GM23338 (cell line): ENCODE data around the gene TMEM212. TPM values are rescaled to one million over a fixed set of nuclear protein-coding genes. Genes with fewer than 3 reads are reported as not detected.

ENCODE experiments used
- ATAC-seq: fragments of 200-7000 bp; cut with Tn5 transposase; 3 replicates; pipeline ENCODE4 v1.9.1; 2020
- DNase-seq: peaks from one replicate; pipeline ENCODE4 v3.0.0-alpha.2; 2015; ENCODE audit warnings: low spot score
- H2AFZ ChIP-seq: fragments of 200-600 bp; sonication (generic); 2 replicates; pipeline ENCODE4 v1.8.0; 2016; ENCODE audit warnings: antibody characterized with exemption, mild to moderate bottlenecking, moderate library complexity
- H3F3A ChIP-seq: fragments of 200-600 bp; sonication (generic); replicated peaks from 2 replicates; pipeline ENCODE4 v1.8.0; 2017; ENCODE audit warnings: antibody characterized with exemption, mixed run types, low read depth
- H3K27ac ChIP-seq: fragments of 200-600 bp; sonication (generic); 2 replicates; pipeline ENCODE4 v1.6.1; 2016; ENCODE audit warnings: low read depth
- H3K27me3 ChIP-seq: fragments of 200-600 bp; sonication (generic); 2 replicates; pipeline ENCODE4 v1.8.0; 2016; ENCODE audit warnings: mild to moderate bottlenecking, mixed run types, moderate library complexity; ENCODE audit not compliant: insufficient read depth
- H3K36me3 ChIP-seq: fragments of 200-600 bp; sonication (generic); 2 replicates; pipeline ENCODE4 v1.8.0; 2016; ENCODE audit warnings: mild to moderate bottlenecking; ENCODE audit not compliant: insufficient read depth
- H3K4me1 ChIP-seq: fragments of 200-600 bp; sonication (generic); 2 replicates; pipeline ENCODE4 v1.8.0; 2016; ENCODE audit warnings: mild to moderate bottlenecking, moderate library complexity; ENCODE audit not compliant: insufficient read depth
- H3K4me2 ChIP-seq: fragments of 200-600 bp; sonication (generic); 2 replicates; pipeline ENCODE4 v1.7.1; 2017; ENCODE audit warnings: mixed run types
- H3K4me3 ChIP-seq: fragments of 200-600 bp; sonication (generic); 2 replicates; pipeline ENCODE4 v1.6.1; 2016; ENCODE audit warnings: mixed run types
- H3K79me2 ChIP-seq: fragments of 200-600 bp; sonication (generic); replicated peaks from 2 replicates; pipeline ENCODE4 v1.8.0; 2017; ENCODE audit warnings: mild to moderate bottlenecking; ENCODE audit not compliant: insufficient read depth
- H3K9me2 ChIP-seq: fragments of 200-600 bp; sonication (generic); 2 replicates; pipeline ENCODE4 v1.8.0; 2017; ENCODE audit not compliant: insufficient read depth
- H4K20me1 ChIP-seq: fragments of 200-600 bp; sonication (generic); replicated peaks from 2 replicates; pipeline ENCODE4 v1.8.0; 2017; ENCODE audit warnings: mild to moderate bottlenecking; ENCODE audit not compliant: insufficient read depth
- H3K27ac Mint-ChIP-seq: 2 replicates; pipeline ENCODE4 v1.8.0; 2020; ENCODE audit warnings: inconsistent platforms, mild to moderate bottlenecking, moderate library complexity, mixed read lengths
- H3K27me3 Mint-ChIP-seq: 3 replicates; pipeline ENCODE4 v1.8.0; 2022; ENCODE audit warnings: low read depth, mild to moderate bottlenecking, moderate library complexity, mixed read lengths, inconsistent platforms; ENCODE audit not compliant: insufficient read depth, poor library complexity
- H3K36me3 Mint-ChIP-seq: 3 replicates; pipeline ENCODE4 v1.8.0; 2021; ENCODE audit warnings: low read depth, mild to moderate bottlenecking, inconsistent platforms, moderate library complexity, mixed read lengths
- H3K4me1 Mint-ChIP-seq: 3 replicates; pipeline ENCODE4 v1.8.0; 2020; ENCODE audit warnings: mild to moderate bottlenecking, inconsistent platforms, mixed read lengths
- H3K4me3 Mint-ChIP-seq: 3 replicates; pipeline ENCODE4 v1.8.0; 2021; ENCODE audit warnings: moderate library complexity, mild to moderate bottlenecking, inconsistent platforms, mixed read lengths
- H3K9me3 Mint-ChIP-seq: 3 replicates; pipeline ENCODE4 v1.8.0; 2020; ENCODE audit warnings: moderate library complexity, mild to moderate bottlenecking, inconsistent platforms, mixed read lengths
- CTCF ChIP-seq, 2 experiments: fragments of 200-600 bp in 1 of 2; sonication (generic) in 1 of 2; conservative IDR thresholded peaks; 2 replicates each; pipeline versions ENCODE4 v1.5.1 to v1.6.1; 2016 to 2017; ENCODE audit warnings: antibody characterized with exemption in 2 of 2, low read depth in 2 of 2, mild to moderate bottlenecking in 2 of 2, moderate library complexity in 1 of 2
- ETS1 ChIP-seq: IDR thresholded peaks from 2 replicates; pipeline ENCODE4 v1.6.1; 2016; ENCODE audit warnings: antibody characterized with exemption
- POLR2AphosphoS5 ChIP-seq: IDR thresholded peaks from 2 replicates; pipeline ENCODE4 v1.6.1; 2016; ENCODE audit warnings: antibody characterized with exemption, low read depth
- ZNF114 ChIP-seq: fragments of 250-450 bp; sonication (Bioruptor Pico); IDR thresholded peaks from 2 replicates; pipeline ENCODE4 v1.5.0; 2020; ENCODE audit warnings: mild to moderate bottlenecking, moderate library complexity
- polyA plus RNA-seq: library from polyadenylated mRNA; unstranded; fragments of >200 nt; fragmentation: Nextera tagmentation; extraction: Ambion mirVana; gene quantifications from 2 replicates; pipeline ENCODE4 v1.2.1, GENCODE V29; 2016
- total RNA-seq: library from RNA; depleted of rRNA; stranded (reverse); fragments of >200 nt; shearing (Covaris generic); gene quantifications from 2 replicates; pipeline ENCODE4 v1.2.3, GENCODE V29; 2014

Gene TMEM212
- total and polyA plus RNA-seq, 2 experiments from 2014 or later: not detected

- H4K20me1 ChIP-seq: no peaks in the 10 kb centered on the region
- no peaks in the 10 kb centered on the region for H3K27me3 ChIP-seq
- H3K27me3 Mint-ChIP-seq: peaks cover 4% of the 10 kb centered on the region
- no peak for DNase-seq
- H3K27ac ChIP-seq: no peak overlapping the region
- peak overlapping the region; percentile 8; the same call in 1 of the 2 replicates for H2AFZ ChIP-seq
- H3K36me3 Mint-ChIP-seq: no peaks in the 10 kb centered on the region
- ATAC-seq: no peak
- H3K36me3 ChIP-seq: no peaks in the 10 kb centered on the region
- H3K9me3 Mint-ChIP-seq: no peaks in the 10 kb centered on the region
- H3F3A ChIP-seq: no peaks in the 10 kb centered on the region
- peaks cover 30% of the 10 kb centered on the region for H3K4me1 Mint-ChIP-seq
- no peak for TF ChIP-seq ETS1
- H3K4me3 Mint-ChIP-seq: 0 out of 3 replicates have a peak overlapping the region, but pooled peaks have one; percentile 23
- H3K27ac Mint-ChIP-seq: peak overlapping the region; percentile 45
- peaks cover 7% of the 10 kb centered on the region; the same call in 1 of the 2 replicates for H3K9me2 ChIP-seq
- peak overlapping the region; percentile 49 for H3K4me2 ChIP-seq
- H3K4me3 ChIP-seq: no peak overlapping the region
- H3K4me1 ChIP-seq: peaks cover 17% of the 10 kb centered on the region
- no peaks in the 10 kb centered on the region for H3K79me2 ChIP-seq
These were observed 18.3 kb upstream of the TMEM212 start for GRCh38 chr3:171824824-171825221.

- H3K27me3 Mint-ChIP-seq: peaks cover 4% of the 10 kb centered on the region
- Histone ChIP-seq H3F3A (no peaks in the 10 kb centered on the region), H3K4me2 (peak overlapping the region; percentile 49), H3K27me3 (no peaks in the 10 kb centered on the region), H3K36me3 (no peaks in the 10 kb centered on the region), H2AFZ (peak overlapping the region; percentile 8; the same call in 1 of the 2 replicates), H3K27ac (no peak overlapping the region), H4K20me1 (no peaks in the 10 kb centered on the region), H3K4me3 (no peak overlapping the region), H3K9me2 (peaks cover 7% of the 10 kb centered on the region; the same call in 1 of the 2 replicates), H3K79me2 (no peaks in the 10 kb centered on the region), H3K4me1 (peaks cover 17% of the 10 kb centered on the region)
- ATAC-seq (no peak), DNase-seq (peak; percentile 6)
- H3K36me3 Mint-ChIP-seq: no peaks in the 10 kb centered on the region
- H3K9me3 Mint-ChIP-seq: no peaks in the 10 kb centered on the region
- no peak for TF ChIP-seq POLR2AphosphoS5
- H3K27ac Mint-ChIP-seq: peak overlapping the region; percentile 29; the same call in 1 of the 2 replicates
- peaks cover 31% of the 10 kb centered on the region for H3K4me1 Mint-ChIP-seq
- H3K4me3 Mint-ChIP-seq: 0 out of 3 replicates have a peak overlapping the region, but pooled peaks have one; percentile 23
These were observed 17.8 kb upstream of the TMEM212 start for GRCh38 chr3:171825222-171825828.

GRCh38 chr3:171827385-171827784 lies 15.8 kb upstream of the TMEM212 start:
- Histone ChIP-seq H3K4me1 (peaks cover 17% of the 10 kb centered on the region), H2AFZ (no peak overlapping the region), H3K36me3 (no peaks in the 10 kb centered on the region), H4K20me1 (no peaks in the 10 kb centered on the region), H3K79me2 (no peaks in the 10 kb centered on the region), H3K4me3 (no peak overlapping the region), H3F3A (no peaks in the 10 kb centered on the region), H3K27ac (no peak overlapping the region), H3K27me3 (no peaks in the 10 kb centered on the region), H3K4me2 (no peak overlapping the region), H3K9me2 (peaks cover 7% of the 10 kb centered on the region; the same call in 1 of the 2 replicates)
- H3K4me3 Mint-ChIP-seq: no peak overlapping the region
- no peak overlapping the region for H3K27ac Mint-ChIP-seq
- ATAC-seq: no peak
- no peak for TF ChIP-seq ZNF114 (CRISPR knock-in tag)
- peak in 1 of 2 experiments; percentile 20; a peak in 2 of 4 replicates for TF ChIP-seq CTCF (conservative IDR thresholded peaks at IDR 0.05; ENCODE audit: low read depth in 2 of 2)
- peaks cover 28% of the 10 kb centered on the region for H3K4me1 Mint-ChIP-seq
- peaks cover 2% of the 10 kb centered on the region for H3K27me3 Mint-ChIP-seq
- no peaks in the 10 kb centered on the region for H3K9me3 Mint-ChIP-seq
- no peaks in the 10 kb centered on the region for H3K36me3 Mint-ChIP-seq
- no peak for DNase-seq
